Endothelial cell of coronary artery (primary cell): ENCODE data around the gene CD70. TPM values are rescaled to one million over a fixed set of nuclear protein-coding genes. Genes with fewer than 3 reads are reported as not detected.

Experiments
- total RNA-seq: library from RNA; depleted of rRNA; stranded (reverse); fragments of >200 nt; gene quantifications from 2 replicates; pipeline ENCODE4 v1.2.3, GENCODE V29; 2014

Gene CD70, protein sequence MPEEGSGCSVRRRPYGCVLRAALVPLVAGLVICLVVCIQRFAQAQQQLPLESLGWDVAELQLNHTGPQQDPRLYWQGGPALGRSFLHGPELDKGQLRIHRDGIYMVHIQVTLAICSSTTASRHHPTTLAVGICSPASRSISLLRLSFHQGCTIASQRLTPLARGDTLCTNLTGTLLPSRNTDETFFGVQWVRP
- total RNA-seq = not detected in 2 replicates

DNA sequence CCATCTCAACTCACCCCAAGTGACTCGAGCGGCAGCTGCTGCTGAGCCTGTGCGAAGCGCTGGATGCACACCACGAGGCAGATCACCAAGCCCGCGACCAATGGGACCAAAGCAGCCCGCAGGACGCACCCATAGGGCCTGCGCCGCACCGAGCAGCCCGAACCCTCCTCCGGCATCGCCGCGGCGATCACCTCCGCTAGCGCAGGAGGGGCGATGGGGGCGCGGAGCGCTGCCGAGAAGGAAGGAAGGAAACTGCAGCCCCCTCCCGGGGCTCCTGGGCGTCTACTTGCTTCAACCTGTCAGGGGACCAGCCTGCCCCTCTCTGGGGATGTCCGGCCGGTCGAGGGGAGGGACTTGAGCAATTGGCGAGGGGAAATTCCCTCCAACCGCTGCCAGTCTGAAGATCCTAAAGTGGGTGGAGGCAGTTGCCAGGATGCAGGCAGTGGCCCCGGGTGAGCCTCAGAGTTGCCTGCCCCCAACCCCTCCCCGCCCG, at the start of gene CD70:
TSS of gene CD70 (minus strand) at position 324 of the 493 bp plus-strand sequence. CDS start at position 176, 148 bp downstream.

Other genes with a start within 250 kb of the CD70 start
- gene CLPP, start 229.6 kb downstream of the CD70 start, total RNA-seq = 59.7 and 64.0 TPM in 2 replicates
- gene ALKBH7, start 218.4 kb downstream of the CD70 start, total RNA-seq = 20.6 and 24.6 TPM in 2 replicates
- gene PSPN, start 215.2 kb downstream of the CD70 start, total RNA-seq = 0.54 and 1.6 TPM in 2 replicates
- gene GTF2F1, start 198.0 kb downstream of the CD70 start, total RNA-seq = 66.7 and 66.9 TPM in 2 replicates
- gene KHSRP, start 166.3 kb downstream of the CD70 start, total RNA-seq = 119 and 132 TPM in 2 replicates
- gene SLC25A41, start 157.4 kb downstream of the CD70 start, total RNA-seq = under 0.01 and 0.09 TPM in 2 replicates
- gene SLC25A23, start 131.4 kb downstream of the CD70 start, total RNA-seq = 14.5 and 18.7 TPM in 2 replicates
- not detected in 2 replicates for gene CRB3, start 126.9 kb downstream of the CD70 start, total RNA-seq
- gene DENND1C, start 109.4 kb downstream of the CD70 start, total RNA-seq = not detected in 2 replicates
- not detected in 2 replicates for gene TUBB4A, start 88.8 kb downstream of the CD70 start, total RNA-seq
- gene TNFSF9, start 60.1 kb downstream of the CD70 start, total RNA-seq = 0.75 and 0.99 TPM in 2 replicates
- gene TNFSF14, start 79.0 kb upstream of the CD70 start, total RNA-seq = not detected in 2 replicates
- gene C3, start 129.5 kb upstream of the CD70 start, total RNA-seq = 0.09 TPM in 2 replicates
- 44.4 and 45.6 TPM in 2 replicates for gene GPR108, start 146.4 kb upstream of the CD70 start, total RNA-seq
- 40.3 and 57.7 TPM in 2 replicates for gene TRIP10, start 148.5 kb upstream of the CD70 start, total RNA-seq
- 0.18 and 0.38 TPM in 2 replicates for gene SH2D3A, start 176.3 kb upstream of the CD70 start, total RNA-seq
- gene VAV1, start 181.6 kb upstream of the CD70 start, total RNA-seq = not detected in 2 replicates